ENCODE results near the gene AHI1.
"Not testable (repeated sequence)": the region's sequence is repeated elsewhere in the genome, so short reads cannot be mapped to it uniquely, and the experiment has no call there.

The AHI1 gene

GRCh38 chr6:135496800-135497411, 634 bp downstream of the AHI1 start:
- no peaks in the 10 kb centered on the region for H3K9me3 Mint-ChIP-seq
- H3K27ac Mint-ChIP-seq, result no peak overlapping the region
- H3K4me1 Mint-ChIP-seq (ENCODE audit: low read depth), result peaks cover 19% of the 10 kb centered on the region
- peaks cover 43% of the 10 kb centered on the region for H3K36me3 Mint-ChIP-seq (ENCODE audit: low read depth)
- no peaks in the 10 kb centered on the region for H3K27me3 Mint-ChIP-seq
- DNase-seq, result no peak
- no peak overlapping the region for H3K4me3 Mint-ChIP-seq

- Mint-ChIP-seq H3K27me3 (no peaks in the 10 kb centered on the region), H3K9me3 (no peaks in the 10 kb centered on the region), H3K27ac (no peak overlapping the region), H3K4me3 (no peak overlapping the region), H3K36me3 (ENCODE audit: low read depth) (peaks cover 78% of the 10 kb centered on the region), H3K4me1 (ENCODE audit: low read depth) (peaks cover 19% of the 10 kb centered on the region)
- DNase-seq, result no peak
Measured at GRCh38 chr6:135493218-135493961, 4.2 kb downstream of the AHI1 start.

GRCh38 chr6:135490381-135490780, 7.2 kb downstream of the AHI1 start:
- no peak for DNase-seq
- H3K27me3 Mint-ChIP-seq, result no peaks in the 10 kb centered on the region
- peaks cover 3% of the 10 kb centered on the region for H3K9me3 Mint-ChIP-seq
- H3K4me1 Mint-ChIP-seq (ENCODE audit: low read depth), result peaks cover 9% of the 10 kb centered on the region
- H3K36me3 Mint-ChIP-seq (ENCODE audit: low read depth), result peaks cover 91% of the 10 kb centered on the region
- no peak overlapping the region for H3K27ac Mint-ChIP-seq
- no peak overlapping the region for H3K4me3 Mint-ChIP-seq

- H3K36me3 Mint-ChIP-seq (ENCODE audit: low read depth), result peaks cover 90% of the 10 kb centered on the region
- H3K4me1 Mint-ChIP-seq (ENCODE audit: low read depth), result no peaks in the 10 kb centered on the region
- DNase-seq, result no peak
Measured at GRCh38 chr6:135488023-135488422, 9.5 kb downstream of the AHI1 start.

GRCh38 chr6:135483903-135484302, 13.6 kb downstream of the AHI1 start:
- DNase-seq; H3K4me1 Mint-ChIP-seq (ENCODE audit: low read depth); H3K27ac Mint-ChIP-seq; H3K4me3 Mint-ChIP-seq; H3K27me3 Mint-ChIP-seq: not testable (repeated sequence)
- peaks cover 26% of the 10 kb centered on the region for H3K9me3 Mint-ChIP-seq
- peaks cover 90% of the 10 kb centered on the region for H3K36me3 Mint-ChIP-seq (ENCODE audit: low read depth)

More at GRCh38 chr6:135488023-135488422, 9.5 kb downstream of the AHI1 start:
- H3K9me3 Mint-ChIP-seq, result peaks cover 8% of the 10 kb centered on the region
- H3K4me3 Mint-ChIP-seq, result no peak overlapping the region
- no peak overlapping the region for H3K27ac Mint-ChIP-seq
- no peaks in the 10 kb centered on the region for H3K27me3 Mint-ChIP-seq

- H3K36me3 Mint-ChIP-seq (ENCODE audit: low read depth), result peaks cover 91% of the 10 kb centered on the region
Measured at GRCh38 chr6:135481783-135482369, 15.7 kb downstream of the AHI1 start.

GRCh38 chr6:135479601-135480000, 17.9 kb downstream of the AHI1 start:
- Mint-ChIP-seq H3K4me3 (no peak overlapping the region), H3K4me1 (ENCODE audit: low read depth) (peaks cover 2% of the 10 kb centered on the region), H3K27me3 (no peaks in the 10 kb centered on the region), H3K27ac (no peak overlapping the region), H3K36me3 (ENCODE audit: low read depth) (peaks cover 82% of the 10 kb centered on the region), H3K9me3 (peaks cover 28% of the 10 kb centered on the region)
- no peak for DNase-seq

More at GRCh38 chr6:135481783-135482369, 15.7 kb downstream of the AHI1 start:
- H3K9me3 Mint-ChIP-seq, result peaks cover 31% of the 10 kb centered on the region
- H3K4me3 Mint-ChIP-seq, result no peak overlapping the region
- no peak for DNase-seq
- no peaks in the 10 kb centered on the region for H3K4me1 Mint-ChIP-seq (ENCODE audit: low read depth)
- no peak overlapping the region for H3K27ac Mint-ChIP-seq
- H3K27me3 Mint-ChIP-seq, result no peaks in the 10 kb centered on the region

- H3K4me3 Mint-ChIP-seq, result no peak overlapping the region
- H3K4me1 Mint-ChIP-seq (ENCODE audit: low read depth), result peaks cover 6% of the 10 kb centered on the region
- peaks cover 79% of the 10 kb centered on the region for H3K36me3 Mint-ChIP-seq (ENCODE audit: low read depth)
- H3K27ac Mint-ChIP-seq, result no peak overlapping the region
- H3K27me3 Mint-ChIP-seq, result no peaks in the 10 kb centered on the region
- DNase-seq, result no peak
- H3K9me3 Mint-ChIP-seq, result peaks cover 24% of the 10 kb centered on the region
Measured at GRCh38 chr6:135478626-135479025, 18.9 kb downstream of the AHI1 start.

GRCh38 chr6:135475292-135475886, 22.2 kb downstream of the AHI1 start:
- peaks cover 18% of the 10 kb centered on the region for H3K9me3 Mint-ChIP-seq
- H3K27ac Mint-ChIP-seq, result no peak overlapping the region
- DNase-seq, result no peak

GRCh38 chr6:135474362-135474761, 23.2 kb downstream of the AHI1 start:
- no peaks in the 10 kb centered on the region for H3K27me3 Mint-ChIP-seq
- DNase-seq, result no peak
- H3K9me3 Mint-ChIP-seq, result peaks cover 12% of the 10 kb centered on the region
- peaks cover 8% of the 10 kb centered on the region for H3K4me1 Mint-ChIP-seq (ENCODE audit: low read depth)
- H3K27ac Mint-ChIP-seq, result no peak overlapping the region
- peaks cover 70% of the 10 kb centered on the region for H3K36me3 Mint-ChIP-seq (ENCODE audit: low read depth)
- no peak overlapping the region for H3K4me3 Mint-ChIP-seq

More at GRCh38 chr6:135475292-135475886, 22.2 kb downstream of the AHI1 start:
- Mint-ChIP-seq H3K4me3 (no peak overlapping the region), H3K27me3 (no peaks in the 10 kb centered on the region), H3K4me1 (ENCODE audit: low read depth) (peaks cover 6% of the 10 kb centered on the region), H3K36me3 (ENCODE audit: low read depth) (peaks cover 71% of the 10 kb centered on the region)

- Mint-ChIP-seq H3K4me1 (ENCODE audit: low read depth) (peaks cover 6% of the 10 kb centered on the region), H3K4me3 (no peak overlapping the region), H3K36me3 (ENCODE audit: low read depth) (peaks cover 79% of the 10 kb centered on the region), H3K27ac (no peak overlapping the region), H3K27me3 (no peaks in the 10 kb centered on the region), H3K9me3 (peaks cover 3% of the 10 kb centered on the region)
- DNase-seq, result no peak
Measured at GRCh38 chr6:135465903-135466302, 31.6 kb downstream of the AHI1 start.

- Mint-ChIP-seq H3K27ac (no peak overlapping the region), H3K4me1 (ENCODE audit: low read depth) (peaks cover 6% of the 10 kb centered on the region), H3K36me3 (ENCODE audit: low read depth) (peaks cover 79% of the 10 kb centered on the region), H3K27me3 (no peaks in the 10 kb centered on the region), H3K9me3 (no peaks in the 10 kb centered on the region), H3K4me3 (no peak overlapping the region)
- no peak for DNase-seq
Measured at GRCh38 chr6:135465307-135465706, 32.2 kb downstream of the AHI1 start.

GRCh38 chr6:135464634-135465033, 32.9 kb downstream of the AHI1 start:
- no peak overlapping the region for H3K27ac Mint-ChIP-seq

GRCh38 chr6:135461208-135461607, 36.3 kb downstream of the AHI1 start:
- Mint-ChIP-seq H3K4me1 (ENCODE audit: low read depth) (peaks cover 4% of the 10 kb centered on the region), H3K9me3 (no peaks in the 10 kb centered on the region), H3K36me3 (ENCODE audit: low read depth) (peaks cover 77% of the 10 kb centered on the region), H3K27me3 (no peaks in the 10 kb centered on the region), H3K4me3 (no peak overlapping the region), H3K27ac (no peak overlapping the region)
- DNase-seq, result no peak

More at GRCh38 chr6:135464634-135465033, 32.9 kb downstream of the AHI1 start:
- no peaks in the 10 kb centered on the region for H3K9me3 Mint-ChIP-seq
- H3K27me3 Mint-ChIP-seq, result no peaks in the 10 kb centered on the region
- no peak overlapping the region for H3K4me3 Mint-ChIP-seq
- H3K4me1 Mint-ChIP-seq (ENCODE audit: low read depth), result peaks cover 4% of the 10 kb centered on the region
- no peak for DNase-seq
- H3K36me3 Mint-ChIP-seq (ENCODE audit: low read depth), result peaks cover 78% of the 10 kb centered on the region

Measured in activated T-cell treated with anti-CD3 and anti-CD28 coated beads, Interleukin-2, amount 50 U/mL, for 24 hours (primary cell).